ENCODE measurements around the gene DOK7. TPM values are rescaled to one million over a fixed set of nuclear protein-coding genes. Genes with fewer than 3 reads are reported as not detected.

DOK7 gene
- polyA plus RNA-seq, 1 donor (not counting 4 experiments of a cell fraction or from before 2014, with no cell fraction given): 0.13 TPM

GRCh38 chr4:3514221-3514780, 51.2 kb downstream of the DOK7 start:
- FAIRE-seq: no peak
- dilution Hi-C loops (cut with MboI; ENCODE audit: extremely low pct_ligation_motif_present, low sequenced_read_pairs): no loop called here

GRCh38 chr4:3514806-3515501, 51.8 kb downstream of the DOK7 start:
- H3K9me3 ChIP-seq (ENCODE audit: control insufficient read depth, low read depth, low read length): no peaks in the 10 kb centered on the region
- no peak overlapping the region for H3K27ac ChIP-seq (ENCODE audit: control insufficient read depth, insufficient read depth, low read length)
- TF ChIP-seq EZH2 (IDR thresholded peaks at IDR 0.05; ENCODE audit: low read length) (no peak), CTCF (optimal IDR thresholded peaks at IDR 0.05 in 1 of 3, IDR thresholded peaks at IDR 0.05 in 1 of 3, conservative IDR thresholded peaks at IDR 0.05 in 1 of 3; ENCODE audit: extremely low read depth in 1 of 3, insufficient read depth in 2 of 3, low read length in 3 of 3) (no peak)
- no peaks in the 10 kb centered on the region for H3K4me1 ChIP-seq (ENCODE audit: control insufficient read depth, extremely low read depth, insufficient read depth, low read length)
- no peaks in the 10 kb centered on the region for H3K9me1 ChIP-seq (ENCODE audit: control insufficient read depth, extremely low read depth, insufficient read depth, low read length)
- H3K27me3 ChIP-seq (ENCODE audit: control insufficient read depth, extremely low read depth, insufficient read depth, low read length): no peaks in the 10 kb centered on the region
- FAIRE-seq (no peak), DNase-seq (ENCODE audit: low read depth, low spot score) (no peak)
- no peak overlapping the region for H3K4me3 ChIP-seq (ENCODE audit: control insufficient read depth in 2 of 3, extremely low read depth in 1 of 3, insufficient read depth in 2 of 3, low read depth in 1 of 3, low read length in 3 of 3)
- no peak overlapping the region for H3K9ac ChIP-seq (ENCODE audit: control insufficient read depth, extremely low read depth, insufficient read depth, low read length)
- peaks cover 32 to 33% of the 10 kb centered on the region in 2 experiments for H3K36me3 ChIP-seq (ENCODE audit: control insufficient read depth in 2 of 2, extremely low read depth in 1 of 2, insufficient read depth in 2 of 2, low read length in 2 of 2)
- H3K4me2 ChIP-seq (ENCODE audit: control insufficient read depth, extremely low read depth, insufficient read depth, low read depth, low read length): no peak overlapping the region
- H4K20me1 ChIP-seq (ENCODE audit: control insufficient read depth, extremely low read depth, insufficient read depth, low read length): peaks cover 6% of the 10 kb centered on the region
- H3K79me2 ChIP-seq (ENCODE audit: control insufficient read depth, insufficient read depth, low read length): peaks cover 2% of the 10 kb centered on the region
- dilution Hi-C loops (cut with MboI; ENCODE audit: extremely low pct_ligation_motif_present, low sequenced_read_pairs): no loop called here
- no peak overlapping the region for H2AFZ ChIP-seq (ENCODE audit: control insufficient read depth, low read length)

More at GRCh38 chr4:3514221-3514780, 51.2 kb downstream of the DOK7 start:
- no peak for DNase-seq (ENCODE audit: low read depth, low spot score)
- no peaks in the 10 kb centered on the region for H3K9me3 ChIP-seq (ENCODE audit: control insufficient read depth, low read depth, low read length)
- H3K9me1 ChIP-seq (ENCODE audit: control insufficient read depth, extremely low read depth, insufficient read depth, low read length): no peaks in the 10 kb centered on the region
- H3K79me2 ChIP-seq (ENCODE audit: control insufficient read depth, insufficient read depth, low read length): peaks cover 2% of the 10 kb centered on the region
- no peak overlapping the region for H3K9ac ChIP-seq (ENCODE audit: control insufficient read depth, extremely low read depth, insufficient read depth, low read length)
- no peaks in the 10 kb centered on the region for H3K4me1 ChIP-seq (ENCODE audit: control insufficient read depth, extremely low read depth, insufficient read depth, low read length)
- H3K27me3 ChIP-seq (ENCODE audit: control insufficient read depth, extremely low read depth, insufficient read depth, low read length): no peaks in the 10 kb centered on the region
- H3K27ac ChIP-seq (ENCODE audit: control insufficient read depth, insufficient read depth, low read length): no peak overlapping the region
- H3K36me3 ChIP-seq (ENCODE audit: control insufficient read depth in 2 of 2, extremely low read depth in 1 of 2, insufficient read depth in 2 of 2, low read length in 2 of 2): peaks cover 25 to 33% of the 10 kb centered on the region in 2 experiments
- TF ChIP-seq EZH2 (IDR thresholded peaks at IDR 0.05; ENCODE audit: low read length): no peak
- no peak for TF ChIP-seq CTCF (optimal IDR thresholded peaks at IDR 0.05 in 1 of 3, IDR thresholded peaks at IDR 0.05 in 1 of 3, conservative IDR thresholded peaks at IDR 0.05 in 1 of 3; ENCODE audit: extremely low read depth in 1 of 3, insufficient read depth in 2 of 3, low read length in 3 of 3)
- H3K4me3 ChIP-seq (ENCODE audit: control insufficient read depth in 2 of 3, extremely low read depth in 1 of 3, insufficient read depth in 2 of 3, low read depth in 1 of 3, low read length in 3 of 3): no peak overlapping the region
- H3K4me2 ChIP-seq (ENCODE audit: control insufficient read depth, extremely low read depth, insufficient read depth, low read depth, low read length): no peak overlapping the region
- H4K20me1 ChIP-seq (ENCODE audit: control insufficient read depth, extremely low read depth, insufficient read depth, low read length): peaks cover 6% of the 10 kb centered on the region
- no peak overlapping the region for H2AFZ ChIP-seq (ENCODE audit: control insufficient read depth, low read length)
